GM21528 (cell line): ENCODE measurements around the gene CST8.

Experiments
- ATAC-seq: cut with Tn5 transposase; IDR thresholded peaks from one replicate; pipeline ENCODE4 v1.9.1; 2021; ENCODE audit warnings: mild to moderate bottlenecking, moderate library complexity; ENCODE audit not compliant: unreplicated experiment, low FRiP score

CST8 gene

GRCh38 chr20:23515250-23515939 is 24.5 kb downstream of the CST8 start:
- ATAC-seq: no peak

DNA sequence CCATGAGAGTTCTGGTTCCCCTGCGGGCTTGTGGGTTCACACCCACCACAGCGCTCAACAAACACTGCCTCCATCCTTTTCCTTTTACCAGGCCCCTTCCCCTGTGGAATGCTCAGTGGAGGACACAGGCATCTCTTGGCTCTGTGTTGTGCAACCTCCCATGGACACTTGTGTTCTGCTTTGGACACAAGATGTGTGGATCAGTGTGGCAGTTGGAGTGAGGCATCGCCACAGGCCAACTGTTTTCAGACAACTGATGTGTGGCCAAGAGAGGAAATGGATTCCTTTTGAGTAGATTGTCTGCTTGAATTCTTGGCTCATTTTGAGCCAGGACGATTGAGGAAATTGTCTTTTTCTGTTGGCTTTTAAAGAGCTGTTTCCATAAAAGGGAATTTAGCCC is 26.8 kb downstream of the CST8 start:
- ATAC-seq: no peak

DNA sequence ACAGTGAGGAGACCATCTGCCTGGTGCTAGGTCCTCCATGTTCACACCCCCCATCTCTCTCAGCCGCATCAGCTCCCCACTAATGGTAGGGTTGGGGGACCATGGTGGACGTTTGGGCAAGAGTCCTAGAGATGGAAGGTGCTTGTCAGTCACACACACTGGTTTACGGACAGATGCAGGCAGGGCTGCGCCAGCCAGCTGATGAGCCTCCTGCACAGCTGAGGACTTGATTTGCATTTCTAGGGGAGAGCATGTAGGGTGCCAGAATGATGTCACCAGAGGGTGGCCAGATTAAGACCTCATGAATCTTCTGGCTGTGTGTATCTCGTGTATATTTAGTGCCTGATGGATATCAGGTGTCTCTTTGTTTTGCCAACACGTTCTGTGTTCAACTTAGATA is 28.6 kb downstream of the CST8 start:
- ATAC-seq: no peak

- no peak for ATAC-seq
These were observed 29.3 kb downstream of the CST8 start for GRCh38 chr20:23520185-23520584.

GRCh38 chr20:23524146-23524545 is 33.2 kb downstream of the CST8 start:
- no peak for ATAC-seq

GRCh38 chr20:23526850-23527249 is 35.9 kb downstream of the CST8 start:
- ATAC-seq: no peak

DNA sequence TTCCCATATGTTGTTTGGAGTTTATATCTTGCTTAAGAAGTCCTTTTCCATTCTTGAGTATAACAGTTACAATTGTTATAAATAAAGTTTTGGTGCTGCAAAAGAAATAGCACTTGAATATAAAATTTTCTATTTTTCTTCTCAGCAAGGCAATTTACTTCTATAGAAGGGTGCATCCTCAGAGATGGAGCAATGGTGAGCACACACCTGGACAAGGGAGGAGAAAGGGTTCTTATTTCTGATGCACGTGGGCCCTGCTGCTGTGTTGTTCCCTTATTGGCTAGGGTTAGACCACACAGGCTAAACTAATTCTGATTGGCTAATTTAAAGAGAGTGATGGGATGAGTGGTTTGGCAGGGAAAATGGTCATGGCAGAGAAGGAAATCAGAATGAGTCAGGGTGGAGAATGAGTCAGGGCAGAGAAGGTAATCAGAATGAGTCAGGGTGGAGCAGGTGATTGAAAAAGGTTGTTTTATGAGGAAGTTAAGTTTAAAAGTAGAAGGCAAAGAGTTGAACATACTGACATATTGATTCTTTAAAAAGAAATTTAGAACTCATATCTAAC is 38.0 kb downstream of the CST8 start:
- ATAC-seq: no peak

GRCh38 chr20:23530937-23531567 is 40.1 kb downstream of the CST8 start:
- no peak for ATAC-seq

DNA sequence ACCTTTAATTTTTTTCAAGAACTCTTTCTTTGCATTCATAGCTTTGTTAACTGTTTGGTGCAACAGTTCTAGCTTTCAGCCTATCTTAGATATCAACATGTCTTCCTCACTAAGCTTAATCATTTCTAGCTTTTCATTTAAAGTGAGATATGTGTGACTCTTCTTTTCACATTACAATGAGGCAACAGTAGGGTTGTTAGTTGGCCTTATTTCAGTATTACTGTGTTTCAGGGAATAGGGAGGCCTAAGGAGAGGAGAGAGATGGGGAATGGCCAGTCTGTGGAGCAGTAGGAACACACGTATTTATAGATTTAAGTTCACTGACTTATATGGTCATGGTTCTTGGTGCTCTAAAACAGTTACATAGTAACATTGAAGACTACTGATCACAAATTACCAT is 41.6 kb downstream of the CST8 start:
- ATAC-seq: no peak

GRCh38 chr20:23533161-23533560 is 42.2 kb downstream of the CST8 start:
- no peak for ATAC-seq

DNA sequence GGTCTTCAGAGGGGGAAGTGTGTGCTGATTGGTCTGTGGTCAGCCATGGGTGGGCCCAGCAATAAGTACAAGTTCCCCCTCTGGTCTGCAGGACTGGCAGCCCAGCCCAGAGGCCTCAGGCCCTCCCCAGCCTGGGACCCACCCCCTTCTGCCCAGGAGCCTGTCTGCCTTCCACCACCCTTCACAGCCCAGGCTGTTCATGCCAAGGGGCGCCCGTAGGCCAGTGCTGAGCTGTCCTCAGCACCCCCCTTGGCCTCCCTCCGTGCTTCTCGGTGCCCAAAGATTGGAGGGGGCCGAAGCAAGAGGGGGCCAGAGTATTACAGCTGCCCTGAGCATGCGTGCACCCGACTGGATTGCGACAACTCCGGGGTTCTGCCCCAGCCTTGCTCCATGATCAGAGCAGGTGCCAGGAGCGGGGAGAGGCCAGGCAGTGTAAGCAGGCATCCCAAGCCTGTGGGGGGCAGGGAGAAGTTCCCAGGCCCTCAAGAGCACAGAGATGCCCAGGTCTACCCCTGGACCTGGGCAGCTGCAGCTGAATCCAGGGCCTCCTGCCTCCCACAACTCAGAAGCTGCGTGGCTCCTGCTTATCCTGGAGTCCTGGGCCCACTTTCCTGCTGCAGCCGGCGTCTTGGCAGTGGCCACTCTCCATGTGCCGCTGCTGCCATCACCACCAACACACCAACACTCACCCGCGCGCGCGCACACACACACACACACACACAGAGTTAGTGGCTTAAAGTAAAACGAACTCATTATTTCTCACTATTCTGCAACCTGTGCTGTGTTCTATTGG is 44.1 kb downstream of the CST8 start:
- no peak for ATAC-seq

DNA sequence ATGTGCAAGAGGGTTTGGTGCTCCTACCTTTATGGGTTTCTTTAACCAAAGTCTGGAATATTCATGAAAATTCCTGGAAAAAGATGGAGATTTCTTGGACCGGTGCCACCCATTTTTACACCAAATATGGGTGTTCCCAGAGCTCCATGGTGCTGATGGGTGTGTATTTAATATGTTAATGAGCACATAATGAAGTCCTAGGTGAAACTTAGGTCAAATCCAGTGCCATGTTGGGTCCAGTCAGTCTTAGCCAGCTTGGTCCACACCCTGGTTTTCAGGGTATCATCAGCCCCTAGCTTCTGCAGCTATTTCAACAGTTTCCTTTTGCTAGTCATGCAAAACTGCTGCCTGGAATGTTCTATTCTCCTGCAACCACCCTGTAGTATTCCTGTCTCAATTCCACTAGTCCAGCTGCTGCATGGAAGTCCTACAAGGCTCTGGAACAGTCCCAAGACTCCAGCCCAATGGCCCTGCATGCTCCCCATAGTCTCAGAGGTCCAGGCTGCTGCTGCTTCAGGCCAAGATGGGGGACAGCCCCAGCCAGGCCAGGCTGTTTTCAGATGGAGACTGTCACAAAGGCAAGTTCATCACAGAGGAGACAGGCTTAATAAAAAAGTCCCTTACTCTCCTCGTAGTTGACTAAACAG is 45.5 kb downstream of the CST8 start:
- ATAC-seq: no peak

- ATAC-seq: no peak
These were observed 46.1 kb downstream of the CST8 start for GRCh38 chr20:23537030-23537429.

DNA sequence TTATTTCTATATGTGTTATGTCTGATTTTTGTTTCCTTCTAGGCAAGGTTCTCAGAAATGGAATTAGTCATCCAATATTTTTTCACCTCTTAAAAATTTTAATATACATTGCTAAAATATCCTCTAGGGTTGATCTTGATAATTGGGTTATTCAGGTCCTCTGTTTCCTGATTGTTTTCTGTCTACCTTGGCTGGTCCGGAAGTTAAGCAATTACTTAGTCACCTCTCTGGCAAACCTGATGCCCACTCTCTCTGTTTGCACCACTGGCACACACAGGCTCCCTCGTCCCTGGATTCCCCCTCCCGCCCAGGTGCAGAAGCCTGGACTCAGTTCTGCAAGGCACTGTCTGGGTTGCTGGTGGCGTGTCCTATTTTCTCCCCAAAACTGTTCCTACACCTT is 49.7 kb downstream of the CST8 start:
- ATAC-seq: no peak

GRCh38 chr20:23541330-23541729 is 50.4 kb downstream of the CST8 start:
- ATAC-seq: no peak

DNA sequence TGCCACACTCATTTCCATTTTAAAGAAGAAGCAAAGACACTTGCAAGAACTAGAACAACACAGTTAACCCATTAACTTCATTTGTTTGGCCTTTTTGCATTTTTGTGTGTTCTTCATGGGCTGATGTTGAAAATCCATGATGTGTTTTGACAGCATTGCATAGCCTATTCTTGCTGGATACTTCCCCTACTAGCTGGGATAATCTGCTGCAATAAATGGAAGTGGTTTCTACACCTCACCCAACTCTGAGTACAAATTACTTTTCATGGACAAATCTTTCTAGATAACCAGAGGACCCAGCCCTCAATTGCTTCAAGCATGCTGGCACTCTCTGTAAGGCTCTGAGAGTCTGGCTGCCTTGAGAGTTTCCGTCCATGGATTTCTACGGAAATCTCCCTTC is 50.9 kb downstream of the CST8 start:
- no peak for ATAC-seq

- no peak for ATAC-seq
These were observed 51.9 kb downstream of the CST8 start for GRCh38 chr20:23542801-23543200.

DNA sequence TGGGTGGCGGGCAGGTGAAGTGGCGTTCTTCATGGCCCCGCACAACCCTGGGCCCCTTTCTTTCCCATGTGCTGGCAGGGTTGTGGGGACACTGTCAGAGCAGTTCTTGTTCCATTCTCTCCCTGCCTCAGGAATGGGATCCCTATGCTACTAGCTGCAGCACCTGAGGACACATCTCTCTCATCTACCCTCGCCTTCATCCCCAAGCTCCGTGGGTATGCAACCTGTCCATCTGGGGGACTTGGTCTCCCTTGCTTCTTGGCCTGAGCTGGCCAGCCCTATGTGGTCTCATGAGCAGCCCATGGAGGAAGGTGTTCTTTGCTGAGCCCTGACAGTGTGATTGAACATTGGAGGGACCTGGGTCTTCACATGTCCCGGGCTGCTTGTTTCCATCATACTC is 53.2 kb downstream of the CST8 start:
- ATAC-seq: no peak
